22Rv1 (cell line): ENCODE data around the gene TGIF2.

Source experiments
- H3K27ac ChIP-seq: fragments of 450-650 bp; 2 replicates; pipeline ENCODE4 v1.5.1; 2017
- ZFX ChIP-seq: fragments of 450-650 bp; IDR thresholded peaks from 2 replicates; pipeline ENCODE4 v1.6.1; 2017; ENCODE audit warnings: antibody characterized with exemption, borderline replicate concordance
- TF ChIP-seq, protein P1 (sequence below): fragments of 450-650 bp; IDR thresholded peaks from 2 replicates; pipeline ENCODE4 v1.5.1; 2017; ENCODE audit warnings: mild to moderate bottlenecking

The TGIF2 gene

DNA sequence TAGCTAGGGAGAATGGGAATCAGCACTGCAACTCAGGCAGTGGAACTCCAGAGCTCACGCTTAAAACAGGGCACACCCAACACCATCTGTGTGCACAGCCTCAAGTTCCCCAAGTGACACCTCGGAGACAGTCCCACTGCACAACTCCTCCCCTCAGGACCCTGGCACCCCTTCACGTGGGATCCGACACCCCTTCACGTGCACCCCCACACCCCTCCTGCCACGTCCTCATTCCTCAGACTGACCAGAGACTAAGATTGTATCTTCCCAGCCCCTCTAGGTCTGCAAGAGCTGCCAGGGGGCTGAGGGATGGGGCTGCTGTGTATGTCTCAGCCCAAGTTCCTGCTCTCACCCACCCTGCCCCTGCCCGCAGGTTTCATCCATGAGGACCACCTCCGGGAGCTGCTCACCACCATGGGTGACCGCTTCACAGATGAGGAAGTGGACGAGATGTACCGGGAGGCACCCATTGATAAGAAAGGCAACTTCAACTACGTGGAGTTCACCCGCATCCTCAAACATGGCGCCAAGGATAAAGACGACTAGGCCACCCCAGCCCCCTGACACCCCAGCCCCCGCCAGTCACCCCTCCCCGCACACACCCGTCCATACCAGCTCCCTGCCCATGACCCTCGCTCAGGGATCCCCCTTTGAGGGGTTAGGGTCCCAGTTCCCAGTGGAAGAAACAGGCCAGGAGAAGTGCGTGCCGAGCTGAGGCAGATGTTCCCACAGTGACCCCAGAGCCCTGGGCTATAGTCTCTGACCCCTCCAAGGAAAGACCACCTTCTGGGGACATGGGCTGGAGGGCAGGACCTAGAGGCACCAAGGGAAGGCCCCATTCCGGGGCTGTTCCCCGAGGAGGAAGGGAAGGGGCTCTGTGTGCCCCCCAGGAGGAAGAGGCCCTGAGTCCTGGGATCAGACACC lies 24.4 kb upstream of the TGIF2 start:
- TF ChIP-seq, protein P1, sequence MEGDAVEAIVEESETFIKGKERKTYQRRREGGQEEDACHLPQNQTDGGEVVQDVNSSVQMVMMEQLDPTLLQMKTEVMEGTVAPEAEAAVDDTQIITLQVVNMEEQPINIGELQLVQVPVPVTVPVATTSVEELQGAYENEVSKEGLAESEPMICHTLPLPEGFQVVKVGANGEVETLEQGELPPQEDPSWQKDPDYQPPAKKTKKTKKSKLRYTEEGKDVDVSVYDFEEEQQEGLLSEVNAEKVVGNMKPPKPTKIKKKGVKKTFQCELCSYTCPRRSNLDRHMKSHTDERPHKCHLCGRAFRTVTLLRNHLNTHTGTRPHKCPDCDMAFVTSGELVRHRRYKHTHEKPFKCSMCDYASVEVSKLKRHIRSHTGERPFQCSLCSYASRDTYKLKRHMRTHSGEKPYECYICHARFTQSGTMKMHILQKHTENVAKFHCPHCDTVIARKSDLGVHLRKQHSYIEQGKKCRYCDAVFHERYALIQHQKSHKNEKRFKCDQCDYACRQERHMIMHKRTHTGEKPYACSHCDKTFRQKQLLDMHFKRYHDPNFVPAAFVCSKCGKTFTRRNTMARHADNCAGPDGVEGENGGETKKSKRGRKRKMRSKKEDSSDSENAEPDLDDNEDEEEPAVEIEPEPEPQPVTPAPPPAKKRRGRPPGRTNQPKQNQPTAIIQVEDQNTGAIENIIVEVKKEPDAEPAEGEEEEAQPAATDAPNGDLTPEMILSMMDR: no peak
- no peak for TF ChIP-seq ZFX

DNA sequence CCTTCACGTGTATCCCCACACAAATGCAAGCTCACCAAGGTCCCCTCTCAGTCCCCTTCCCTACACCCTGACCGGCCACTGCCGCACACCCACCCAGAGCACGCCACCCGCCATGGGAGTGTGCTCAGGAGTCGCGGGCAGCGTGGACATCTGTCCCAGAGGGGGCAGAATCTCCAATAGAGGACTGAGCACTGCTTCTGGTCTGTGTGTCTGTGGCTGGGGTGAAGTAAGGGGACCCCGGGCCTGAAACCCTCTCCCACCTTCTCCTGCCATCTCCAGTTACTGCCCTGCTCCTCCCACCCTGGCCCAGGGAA lies 23.8 kb upstream of the TGIF2 start:
- no peak for TF ChIP-seq ZFX
- TF ChIP-seq, protein P1: no peak
- no peak overlapping the region for H3K27ac ChIP-seq

More for the DNA sequence above, 24.4 kb upstream of the TGIF2 start:
- H3K27ac ChIP-seq: no peak overlapping the region

DNA sequence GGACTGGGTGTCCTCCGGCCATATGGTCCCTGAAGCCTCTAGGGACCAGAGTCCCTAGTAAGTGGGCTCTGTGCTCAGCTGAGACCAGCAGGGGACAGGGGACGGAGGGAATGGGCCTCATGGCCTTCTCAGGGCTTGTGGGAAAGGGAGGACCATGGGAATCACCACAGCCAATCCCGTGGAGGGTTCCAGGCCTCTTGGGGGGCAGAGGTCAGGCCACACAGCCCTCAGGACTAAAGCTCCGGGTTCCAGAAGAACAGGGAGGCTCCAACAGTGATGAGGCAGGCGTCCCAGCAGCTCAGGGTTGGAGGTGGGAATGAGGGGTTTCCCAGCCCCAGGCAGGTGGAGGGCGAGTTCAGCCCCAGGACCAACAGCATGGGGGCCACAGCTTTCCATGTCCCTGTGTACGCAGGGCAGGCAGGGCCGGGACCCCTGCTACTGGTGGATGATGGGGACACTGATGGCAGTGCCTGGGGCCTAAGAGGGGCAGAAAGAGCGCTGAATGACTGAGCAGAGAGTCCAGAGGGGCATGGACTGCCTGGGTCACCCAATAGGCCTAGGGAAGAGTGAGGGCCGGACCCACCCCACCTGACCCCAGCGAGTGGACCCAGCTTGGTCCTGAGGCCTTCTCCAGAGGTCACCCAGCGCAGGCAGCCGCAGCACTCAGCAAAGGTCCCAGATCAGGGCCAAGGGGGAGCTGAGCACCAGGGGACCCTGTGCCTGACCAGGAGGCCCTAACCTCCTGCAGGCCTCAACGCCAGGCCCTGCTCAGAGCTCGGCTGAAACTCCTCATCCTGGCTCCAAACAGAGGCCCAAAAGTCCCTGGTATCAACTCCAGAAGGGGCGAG lies 23.2 kb upstream of the TGIF2 start:
- TF ChIP-seq, protein P1: no peak
- TF ChIP-seq ZFX: no peak
- no peak overlapping the region for H3K27ac ChIP-seq

DNA sequence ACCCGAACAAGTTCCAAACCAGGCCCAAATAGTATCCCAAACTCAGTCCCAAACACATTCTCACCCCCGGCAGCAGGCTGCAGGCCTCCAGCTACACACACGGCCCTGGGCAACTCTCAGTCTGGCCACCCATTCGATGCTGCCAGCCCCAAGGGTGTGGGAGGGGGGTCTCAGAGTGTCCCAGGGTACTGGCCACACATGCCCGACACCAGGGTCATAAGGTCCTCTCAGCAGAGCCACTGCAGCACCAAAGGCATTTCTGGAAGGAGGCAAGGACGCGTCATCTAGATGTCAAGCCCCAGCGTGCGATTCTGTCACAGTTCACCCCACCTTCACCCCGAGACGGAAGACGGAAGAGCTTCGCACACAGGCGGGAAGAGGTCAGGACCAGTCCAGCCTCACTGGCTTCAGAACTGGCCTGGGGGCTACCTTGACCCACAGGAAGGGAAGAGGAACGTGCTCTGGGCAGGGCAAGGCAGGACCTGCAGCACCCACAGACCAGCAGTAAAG lies 22.6 kb upstream of the TGIF2 start:
- TF ChIP-seq ZFX: no peak
- TF ChIP-seq, protein P1: no peak
- no peak overlapping the region for H3K27ac ChIP-seq

DNA sequence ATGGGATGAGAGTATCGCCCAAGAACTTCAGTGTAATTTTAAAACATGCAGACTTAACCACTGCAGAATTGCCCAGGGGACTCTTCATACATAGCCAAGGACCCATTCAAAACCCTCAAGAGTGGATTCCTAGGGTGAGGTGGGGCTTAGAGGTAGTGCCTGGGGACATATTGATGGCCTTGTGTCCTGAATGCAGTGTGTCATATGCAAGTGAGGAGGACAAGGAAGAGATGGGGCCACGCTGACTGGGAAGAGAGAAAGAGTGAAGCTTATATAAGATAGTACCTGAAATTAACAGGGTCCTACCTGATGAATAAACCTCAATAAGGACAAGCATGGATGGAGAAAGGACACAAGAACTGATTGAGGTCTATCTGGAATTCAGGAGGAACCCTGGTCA lies 18.1 kb upstream of the TGIF2 start:
- H3K27ac ChIP-seq: no peak overlapping the region
- no peak for TF ChIP-seq ZFX
- TF ChIP-seq, protein P1: no peak

DNA sequence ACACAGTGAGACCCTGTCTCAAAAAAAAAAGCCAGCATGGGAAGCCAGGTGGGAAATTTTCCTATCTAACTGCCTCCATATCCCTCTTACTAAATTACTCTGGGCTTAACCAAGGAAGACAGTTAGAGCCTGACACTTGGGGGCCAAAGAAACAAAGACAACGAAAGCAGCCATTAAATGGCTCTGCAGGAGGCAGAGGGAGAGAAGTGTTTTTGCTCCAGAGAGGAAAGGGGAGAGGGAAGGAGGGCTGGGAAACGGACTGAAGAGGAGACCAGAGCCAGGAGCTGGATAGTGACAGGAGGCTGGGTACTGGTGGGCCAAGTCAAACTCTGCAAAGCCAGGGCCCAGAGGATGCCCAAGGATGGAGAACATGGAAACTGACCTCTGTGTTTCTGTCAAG lies 10.7 kb upstream of the TGIF2 start:
- TF ChIP-seq, protein P1: no peak
- no peak for TF ChIP-seq ZFX
- H3K27ac ChIP-seq: no peak overlapping the region
